ENCODE data around the gene ISG15.
A peak's percentile ranks its signal among the peaks of the same experiment; 100 is the strongest.

Gene ISG15

DNA sequence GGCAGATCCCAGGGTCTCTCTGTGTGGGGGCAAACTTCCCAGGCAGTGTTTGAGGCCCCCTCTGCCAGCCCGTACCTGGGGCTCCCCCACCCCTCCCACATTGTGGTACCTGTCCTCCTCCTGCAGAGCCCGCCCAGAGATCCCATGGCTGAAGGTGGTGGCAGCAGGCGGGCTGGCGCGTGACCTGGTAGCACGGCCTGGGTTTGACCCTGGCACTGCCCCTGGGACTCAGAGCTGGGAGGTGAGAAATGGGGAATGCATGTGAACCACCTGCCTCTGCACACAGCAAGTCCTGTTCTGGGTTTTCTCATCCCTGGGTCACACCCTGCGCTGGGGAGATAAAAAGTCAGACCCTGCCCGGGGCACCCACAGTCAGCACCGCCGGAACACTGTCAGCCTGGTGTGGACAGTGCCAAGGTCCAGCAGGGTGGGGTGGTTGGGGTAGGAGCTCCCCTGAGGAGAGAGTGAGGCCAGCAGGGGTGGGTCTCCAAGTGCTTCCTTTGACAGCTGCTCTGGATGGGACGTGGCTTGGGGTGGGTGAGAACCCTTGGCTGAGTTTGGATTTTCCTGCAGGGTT, 18.4 kb downstream of the ISG15 start:
- Histone ChIP-seq H3K27ac (ENCODE audit: low read length) (no peak overlapping the region), H3K4me3 (ENCODE audit: low read length) (no peak overlapping the region), H3K27me3 (ENCODE audit: control insufficient read depth, insufficient read depth, low read length) (peaks cover 63% of the 10 kb centered on the region), H3K36me3 (ENCODE audit: control insufficient read depth, low read depth, low read length) (no peaks in the 10 kb centered on the region), H3K4me1 (ENCODE audit: control insufficient read depth, low read depth, low read length) (peaks cover 11% of the 10 kb centered on the region), H3K9ac (ENCODE audit: low read length) (no peak overlapping the region), H3K9me3 (ENCODE audit: control insufficient read depth, low read depth, low read length) (no peaks in the 10 kb centered on the region)

DNA sequence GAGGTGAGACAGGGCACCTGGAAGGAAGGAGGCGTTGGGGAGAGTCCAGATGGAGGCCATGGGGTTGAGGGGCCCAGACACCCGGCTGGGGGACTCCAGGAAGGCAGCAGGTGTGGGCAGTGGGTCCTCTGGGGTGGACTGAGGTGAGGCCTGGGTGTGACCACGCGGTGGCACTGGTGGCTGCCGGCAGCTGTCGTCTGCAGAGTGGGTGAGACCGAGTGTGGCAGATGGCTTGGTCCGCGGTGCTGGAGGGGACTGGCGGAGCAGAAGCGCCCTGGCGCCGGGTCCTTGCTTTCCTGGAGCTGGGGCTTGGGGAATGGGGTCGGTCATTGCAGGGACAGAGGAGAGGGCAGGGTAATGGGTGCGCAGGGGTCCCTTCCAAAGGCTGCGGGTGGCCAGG, 19.1 kb downstream of the ISG15 start:
- Histone ChIP-seq H3K4me1 (ENCODE audit: control insufficient read depth, low read depth, low read length) (peaks cover 11% of the 10 kb centered on the region), H3K9me3 (ENCODE audit: control insufficient read depth, low read depth, low read length) (no peaks in the 10 kb centered on the region), H3K27me3 (ENCODE audit: control insufficient read depth, insufficient read depth, low read length) (peaks cover 65% of the 10 kb centered on the region), H3K4me3 (ENCODE audit: low read length) (peak overlapping the region; percentile 27), H3K9ac (ENCODE audit: low read length) (no peak overlapping the region), H3K27ac (ENCODE audit: low read length) (no peak overlapping the region), H3K36me3 (ENCODE audit: control insufficient read depth, low read depth, low read length) (no peaks in the 10 kb centered on the region)

DNA sequence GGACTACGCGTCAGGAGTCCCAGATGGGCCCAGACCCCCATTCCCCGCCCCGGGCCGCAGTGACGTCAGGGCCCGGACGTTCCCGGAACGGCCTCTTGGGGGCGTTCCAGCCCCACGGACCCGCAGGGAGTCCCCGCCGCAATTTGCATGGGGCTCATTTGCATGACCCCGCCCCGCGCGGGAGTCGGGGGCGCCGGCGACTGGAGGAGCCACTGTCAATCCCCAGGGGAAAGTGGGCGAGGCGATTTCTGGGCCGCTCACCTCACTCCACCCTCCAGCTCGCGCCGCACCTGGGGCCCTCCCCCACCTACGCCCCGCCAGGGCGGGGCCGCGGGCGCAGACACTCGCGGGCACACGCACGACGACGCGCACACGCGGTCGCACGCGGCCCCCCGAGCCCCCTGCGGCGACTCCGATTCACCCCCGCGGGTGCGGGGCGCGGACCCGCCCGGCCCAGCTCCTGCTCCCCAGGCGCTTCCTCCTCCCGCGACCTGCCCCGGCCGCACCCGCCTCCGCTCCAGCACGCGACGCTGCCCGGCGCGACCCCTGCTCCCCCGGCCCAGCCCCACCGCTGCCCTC, 19.8 kb downstream of the ISG15 start:
- Histone ChIP-seq H3K27ac (ENCODE audit: low read length) (no peak overlapping the region), H3K36me3 (ENCODE audit: control insufficient read depth, low read depth, low read length) (no peaks in the 10 kb centered on the region), H3K9ac (ENCODE audit: low read length) (no peak overlapping the region), H3K9me3 (ENCODE audit: control insufficient read depth, low read depth, low read length) (no peaks in the 10 kb centered on the region), H3K4me3 (ENCODE audit: low read length) (peak overlapping the region; percentile 45), H3K27me3 (ENCODE audit: control insufficient read depth, insufficient read depth, low read length) (peaks cover 72% of the 10 kb centered on the region), H3K4me1 (ENCODE audit: control insufficient read depth, low read depth, low read length) (peaks cover 11% of the 10 kb centered on the region)

DNA sequence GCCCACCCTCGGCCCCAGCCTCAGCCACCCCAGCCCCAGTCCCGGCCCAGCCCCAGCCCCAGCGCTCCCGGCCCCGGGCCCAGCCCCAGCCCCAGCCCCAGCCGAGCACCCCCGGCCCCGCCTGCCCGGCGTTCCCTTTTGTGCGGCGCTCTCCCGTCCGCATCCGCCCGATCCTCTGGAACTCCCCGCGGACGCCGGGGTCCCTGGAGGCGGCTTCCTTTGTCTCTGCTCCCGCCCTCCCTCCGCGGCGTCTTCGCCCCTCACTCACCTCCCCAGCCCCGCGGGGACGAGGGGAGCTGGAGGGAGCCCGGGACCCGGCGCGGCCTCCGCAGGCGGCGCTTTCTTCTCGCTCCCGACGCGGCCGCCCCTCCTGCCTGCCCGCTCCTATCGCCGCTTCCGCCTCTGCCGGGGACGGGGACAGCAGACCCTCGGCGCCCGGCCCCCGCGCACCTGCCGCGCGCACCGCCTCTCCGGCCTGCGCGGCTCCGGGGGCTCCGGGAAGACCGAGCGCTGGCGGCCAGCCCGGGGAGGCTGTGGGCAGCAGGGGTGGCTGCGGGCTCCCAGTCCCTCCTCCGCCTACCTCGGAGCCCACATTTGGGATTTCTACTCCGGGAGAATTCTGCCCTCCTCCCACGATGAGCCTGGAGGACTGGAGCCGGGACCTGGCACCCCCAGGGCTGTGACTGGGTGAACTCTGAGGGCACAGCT, 20.6 kb downstream of the ISG15 start:
- Histone ChIP-seq H3K27ac (ENCODE audit: low read length) (no peak overlapping the region), H3K4me3 (ENCODE audit: low read length) (peak overlapping the region; percentile 39), H3K9ac (ENCODE audit: low read length) (peak overlapping the region; percentile 22), H3K27me3 (ENCODE audit: control insufficient read depth, insufficient read depth, low read length) (peaks cover 80% of the 10 kb centered on the region), H3K4me1 (ENCODE audit: control insufficient read depth, low read depth, low read length) (peaks cover 11% of the 10 kb centered on the region), H3K36me3 (ENCODE audit: control insufficient read depth, low read depth, low read length) (no peaks in the 10 kb centered on the region), H3K9me3 (ENCODE audit: control insufficient read depth, low read depth, low read length) (no peaks in the 10 kb centered on the region)

DNA sequence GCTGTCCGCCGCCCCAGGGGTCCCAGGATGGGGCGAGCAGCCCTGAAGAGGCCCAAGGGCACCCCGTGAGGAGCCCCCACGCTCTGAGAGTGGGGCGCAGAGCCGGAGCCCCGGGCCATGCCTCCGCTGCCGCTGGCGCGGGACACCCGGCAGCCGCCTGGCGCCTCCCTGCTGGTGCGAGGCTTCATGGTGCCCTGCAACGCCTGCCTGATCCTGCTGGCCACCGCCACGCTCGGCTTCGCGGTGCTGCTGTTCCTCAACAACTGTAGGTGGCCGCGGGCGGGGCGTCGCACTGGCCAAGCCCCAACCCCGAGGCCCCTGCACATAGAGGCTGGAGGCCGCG, 21.1 kb downstream of the ISG15 start:
- Histone ChIP-seq H3K4me3 (ENCODE audit: low read length) (peak overlapping the region; percentile 39), H3K27me3 (ENCODE audit: control insufficient read depth, insufficient read depth, low read length) (peaks cover 80% of the 10 kb centered on the region), H3K9me3 (ENCODE audit: control insufficient read depth, low read depth, low read length) (no peaks in the 10 kb centered on the region), H3K27ac (ENCODE audit: low read length) (no peak overlapping the region), H3K36me3 (ENCODE audit: control insufficient read depth, low read depth, low read length) (no peaks in the 10 kb centered on the region), H3K4me1 (ENCODE audit: control insufficient read depth, low read depth, low read length) (peaks cover 11% of the 10 kb centered on the region), H3K9ac (ENCODE audit: low read length) (peak overlapping the region; percentile 22)

DNA sequence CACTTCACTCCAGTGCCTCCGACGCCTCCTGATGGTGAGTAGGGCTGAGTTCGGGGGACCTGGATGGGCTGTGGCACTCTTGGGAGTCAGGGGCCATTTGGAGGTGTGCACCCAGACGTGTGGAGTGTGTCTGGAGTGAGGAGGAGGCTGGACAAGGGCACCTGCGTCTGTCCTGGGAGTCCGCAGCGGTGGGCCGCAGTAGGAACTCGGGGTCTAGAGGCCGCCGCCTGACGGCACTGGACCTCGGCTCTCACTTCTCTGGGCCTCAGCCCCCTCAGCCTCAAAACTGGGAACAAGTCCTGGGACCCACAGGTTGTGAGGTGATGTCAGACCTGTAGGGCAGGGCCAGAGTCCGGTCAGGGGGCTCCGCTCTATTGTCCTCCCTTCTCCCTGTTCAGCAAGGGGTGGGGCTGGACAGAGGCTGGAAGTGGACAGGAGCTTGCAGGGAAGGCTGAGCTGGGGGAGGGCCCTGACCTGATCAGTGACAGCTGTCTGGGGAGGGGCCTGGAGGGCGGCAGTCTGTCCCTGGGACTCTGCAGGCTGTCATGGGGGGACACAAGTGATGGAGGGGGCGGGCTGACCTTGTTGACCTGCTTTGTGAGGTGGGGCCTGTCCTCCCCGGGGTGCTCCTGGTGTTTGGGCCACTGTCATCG, 22.1 kb downstream of the ISG15 start:
- no peak overlapping the region for H3K27ac ChIP-seq (ENCODE audit: low read length)
- H3K9me3 ChIP-seq (ENCODE audit: control insufficient read depth, low read depth, low read length) = no peaks in the 10 kb centered on the region
- peaks cover 11% of the 10 kb centered on the region for H3K4me1 ChIP-seq (ENCODE audit: control insufficient read depth, low read depth, low read length)
- no peak overlapping the region for H3K4me3 ChIP-seq (ENCODE audit: low read length)
- peaks cover 87% of the 10 kb centered on the region for H3K27me3 ChIP-seq (ENCODE audit: control insufficient read depth, insufficient read depth, low read length)
- no peak overlapping the region for H3K9ac ChIP-seq (ENCODE audit: low read length)
- H3K36me3 ChIP-seq (ENCODE audit: control insufficient read depth, low read depth, low read length) = no peaks in the 10 kb centered on the region

DNA sequence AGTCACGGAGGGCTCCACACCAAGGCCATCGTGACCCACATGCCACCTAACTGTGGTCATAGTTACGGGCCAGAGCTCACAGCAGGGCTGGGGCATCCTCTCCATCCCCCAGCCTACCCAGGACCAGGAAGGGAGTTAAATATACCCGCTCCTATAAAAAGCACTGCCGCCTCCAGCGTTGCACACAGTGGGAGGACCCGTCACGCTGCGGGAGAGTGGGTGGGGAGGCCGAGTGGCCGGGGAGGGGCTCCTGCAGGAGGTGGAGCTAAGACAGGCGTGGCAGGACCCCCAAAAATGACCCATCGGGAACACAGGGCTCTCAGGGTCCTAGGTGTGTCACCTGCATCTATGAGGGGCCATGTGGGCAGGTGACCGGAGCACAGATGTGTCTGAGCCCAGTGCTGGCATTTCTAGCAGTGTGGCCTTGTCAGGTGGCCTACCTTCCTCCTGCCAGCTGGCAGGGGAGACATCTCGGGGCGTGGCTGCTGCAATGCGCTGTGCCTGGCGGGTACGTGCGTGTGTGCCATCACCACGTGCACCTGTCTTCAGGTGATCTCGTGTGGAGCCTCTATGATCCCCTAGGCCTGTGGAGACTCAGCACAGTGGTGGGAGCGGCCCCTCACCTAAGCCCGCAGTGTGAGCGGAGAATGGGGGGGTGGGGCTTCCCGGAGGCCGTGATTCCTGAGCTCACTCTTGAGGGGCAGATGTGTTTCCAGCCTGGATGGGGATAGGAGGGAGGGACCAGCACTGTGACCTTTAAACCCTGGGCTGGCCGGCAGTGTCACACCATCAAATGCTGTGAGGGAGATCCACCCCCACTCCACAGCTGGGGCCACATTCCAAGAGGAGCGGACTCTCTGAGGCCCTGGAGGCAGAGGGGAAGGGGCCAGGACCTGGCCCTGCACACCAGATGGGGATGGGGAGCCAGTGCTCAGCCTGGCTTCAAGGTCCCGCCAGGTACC, 24.4 kb downstream of the ISG15 start:
- Histone ChIP-seq H3K36me3 (ENCODE audit: control insufficient read depth, low read depth, low read length) (no peaks in the 10 kb centered on the region), H3K9me3 (ENCODE audit: control insufficient read depth, low read depth, low read length) (no peaks in the 10 kb centered on the region), H3K9ac (ENCODE audit: low read length) (no peak overlapping the region), H3K27ac (ENCODE audit: low read length) (no peak overlapping the region), H3K27me3 (ENCODE audit: control insufficient read depth, insufficient read depth, low read length) (peaks cover 72% of the 10 kb centered on the region), H3K4me3 (ENCODE audit: low read length) (no peak overlapping the region), H3K4me1 (ENCODE audit: control insufficient read depth, low read depth, low read length) (no peaks in the 10 kb centered on the region)

DNA sequence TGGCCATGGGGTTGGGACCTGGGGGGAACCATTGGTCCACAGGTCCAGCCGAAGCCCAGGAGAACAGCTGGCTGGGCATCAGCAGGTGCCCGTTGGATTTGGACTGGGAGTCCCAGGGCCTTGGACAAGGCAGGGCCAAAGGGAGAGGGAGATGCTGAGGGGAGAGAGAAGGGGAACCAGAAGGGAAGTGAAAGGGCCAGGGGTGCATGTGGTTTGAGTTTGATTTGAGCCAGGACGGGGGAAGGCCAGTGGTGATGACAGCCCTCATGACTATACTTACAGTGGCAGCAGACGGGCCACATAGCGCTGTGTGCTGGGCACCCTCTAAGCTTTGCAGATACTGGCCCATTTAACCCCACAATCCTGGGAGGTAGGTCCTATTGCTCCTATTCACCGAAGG, 25.4 kb downstream of the ISG15 start:
- H3K4me3 ChIP-seq (ENCODE audit: low read length) = no peak overlapping the region
- no peaks in the 10 kb centered on the region for H3K36me3 ChIP-seq (ENCODE audit: control insufficient read depth, low read depth, low read length)
- H3K9me3 ChIP-seq (ENCODE audit: control insufficient read depth, low read depth, low read length) = no peaks in the 10 kb centered on the region
- peaks cover 72% of the 10 kb centered on the region for H3K27me3 ChIP-seq (ENCODE audit: control insufficient read depth, insufficient read depth, low read length)
- no peak overlapping the region for H3K27ac ChIP-seq (ENCODE audit: low read length)
- H3K9ac ChIP-seq (ENCODE audit: low read length) = no peak overlapping the region
- H3K4me1 ChIP-seq (ENCODE audit: control insufficient read depth, low read depth, low read length) = no peaks in the 10 kb centered on the region

DNA sequence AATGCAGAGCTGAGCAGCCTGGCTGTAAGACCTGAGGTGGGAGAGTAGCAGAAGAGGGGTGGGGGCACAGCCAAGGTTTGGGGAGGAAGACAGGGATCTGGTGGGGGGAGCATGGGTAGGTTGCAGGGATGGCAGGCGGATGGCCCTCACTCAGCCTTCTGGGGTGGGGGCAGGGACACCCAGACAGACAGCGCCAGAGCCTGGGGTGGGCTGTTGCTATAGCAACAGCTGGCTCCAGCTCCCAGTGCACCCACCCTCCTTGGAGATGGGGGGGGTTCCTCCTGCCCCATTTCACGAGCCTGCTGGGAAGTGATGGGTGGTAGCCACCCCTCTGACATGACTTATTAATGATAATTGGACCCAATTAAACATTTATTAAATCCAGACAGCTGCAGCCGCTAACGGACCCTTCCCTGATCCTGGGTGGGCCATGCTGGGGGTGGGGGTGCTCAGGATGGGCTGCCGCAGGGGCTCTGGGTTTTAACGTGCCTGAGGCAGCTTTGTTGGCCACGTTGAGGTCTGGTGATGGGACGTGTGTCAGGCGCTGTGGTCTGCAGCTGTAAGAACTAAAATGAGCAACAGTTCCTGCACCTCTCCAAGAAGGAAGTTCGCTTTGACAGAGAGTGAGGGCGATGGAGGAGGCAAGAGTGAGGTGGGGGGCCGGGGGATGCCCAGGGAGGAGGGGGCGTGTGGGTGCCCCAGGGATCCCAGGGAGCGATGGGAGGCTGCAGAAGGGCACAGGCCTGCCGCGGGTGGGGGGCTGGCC, 26.0 kb downstream of the ISG15 start:
- Histone ChIP-seq H3K36me3 (ENCODE audit: control insufficient read depth, low read depth, low read length) (no peaks in the 10 kb centered on the region), H3K27me3 (ENCODE audit: control insufficient read depth, insufficient read depth, low read length) (peaks cover 66% of the 10 kb centered on the region), H3K4me1 (ENCODE audit: control insufficient read depth, low read depth, low read length) (no peaks in the 10 kb centered on the region), H3K4me3 (ENCODE audit: low read length) (no peak overlapping the region), H3K27ac (ENCODE audit: low read length) (no peak overlapping the region), H3K9ac (ENCODE audit: low read length) (no peak overlapping the region), H3K9me3 (ENCODE audit: control insufficient read depth, low read depth, low read length) (no peaks in the 10 kb centered on the region)

DNA sequence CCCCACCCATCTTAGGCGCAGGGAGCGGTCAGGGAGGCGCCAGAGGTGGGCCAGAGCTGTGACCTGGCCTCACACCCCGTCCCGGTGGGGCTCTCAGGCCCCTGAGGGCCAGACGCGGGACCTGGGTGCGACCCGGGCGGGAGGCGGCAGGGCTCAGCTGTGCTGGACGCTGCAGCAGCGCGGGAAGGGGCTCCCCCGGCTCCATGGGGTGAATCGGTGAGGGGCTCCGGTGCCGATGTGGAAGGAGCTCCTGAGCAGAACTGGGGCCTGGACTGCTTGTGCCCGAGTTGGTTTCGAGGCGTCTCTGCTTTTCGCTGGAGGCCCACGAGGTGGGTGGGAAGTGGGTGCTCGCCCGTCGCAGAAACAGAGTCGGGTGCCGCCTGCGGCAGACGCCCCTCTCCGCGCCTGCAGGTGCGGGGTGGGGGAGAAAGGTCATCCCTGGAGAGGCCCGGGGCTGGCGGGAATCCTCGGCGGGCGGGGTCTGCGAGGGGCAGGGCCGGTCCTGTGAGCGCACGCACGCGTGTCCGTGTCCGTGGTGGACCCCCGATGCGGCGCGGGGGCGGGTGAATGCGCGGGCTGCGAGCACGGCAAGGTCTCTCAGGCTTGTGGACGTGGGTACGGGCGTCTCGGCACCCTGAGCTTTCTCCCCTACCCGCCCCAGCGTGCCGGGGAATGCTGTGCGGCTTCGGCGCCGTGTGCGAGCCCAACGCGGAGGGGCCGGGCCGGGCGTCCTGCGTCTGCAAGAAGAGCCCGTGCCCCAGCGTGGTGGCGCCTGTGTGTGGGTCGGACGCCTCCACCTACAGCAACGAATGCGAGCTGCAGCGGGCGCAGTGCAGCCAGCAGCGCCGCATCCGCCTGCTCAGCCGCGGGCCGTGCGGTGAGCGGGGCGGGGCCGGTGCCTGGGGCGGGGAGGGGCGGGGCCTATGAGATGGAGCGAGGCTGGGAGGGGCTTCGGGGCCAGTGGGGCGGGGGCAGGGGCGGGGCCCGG, 27.0 kb downstream of the ISG15 start:
- H3K27me3 ChIP-seq (ENCODE audit: control insufficient read depth, insufficient read depth, low read length) = peaks cover 56% of the 10 kb centered on the region
- H3K9me3 ChIP-seq (ENCODE audit: control insufficient read depth, low read depth, low read length) = no peaks in the 10 kb centered on the region
- peak overlapping the region; percentile 37 for H3K4me3 ChIP-seq (ENCODE audit: low read length)
- no peak overlapping the region for H3K27ac ChIP-seq (ENCODE audit: low read length)
- H3K36me3 ChIP-seq (ENCODE audit: control insufficient read depth, low read depth, low read length) = peaks cover 6% of the 10 kb centered on the region
- no peak overlapping the region for H3K9ac ChIP-seq (ENCODE audit: low read length)
- H3K4me1 ChIP-seq (ENCODE audit: control insufficient read depth, low read depth, low read length) = no peaks in the 10 kb centered on the region
